Effector memory CD4-positive, alpha-beta T cell (primary cell): ENCODE results near the gene ZNF598.

Source experiments
- DNase-seq, 3 donors: peaks; one replicate each; pipeline ENCODE4 v3.0.0-alpha.2; 2020
- H3K27ac ChIP-seq: 2 replicates; pipeline ENCODE4 v1.7.0; 2013; ENCODE audit warnings: mild to moderate bottlenecking, low read length, moderate library complexity; ENCODE audit not compliant: insufficient read depth, poor library complexity, severe bottlenecking
- H3K27me3 ChIP-seq: replicated peaks from 2 replicates; pipeline ENCODE4 v1.7.0; 2013; ENCODE audit warnings: mild to moderate bottlenecking, low read length; ENCODE audit not compliant: insufficient read depth, control insufficient read depth, poor library complexity, severe bottlenecking
- H3K36me3 ChIP-seq: 2 replicates; pipeline ENCODE4 v1.7.0; 2013; ENCODE audit warnings: mild to moderate bottlenecking, low read length, moderate library complexity; ENCODE audit not compliant: control insufficient read depth, insufficient read depth
- H3K4me1 ChIP-seq: 2 replicates; pipeline ENCODE4 v1.7.0; 2013; ENCODE audit warnings: low read length, mild to moderate bottlenecking; ENCODE audit not compliant: control insufficient read depth, insufficient read depth, poor library complexity, severe bottlenecking
- H3K4me3 ChIP-seq: 2 replicates; pipeline ENCODE4 v1.7.0; 2013; ENCODE audit warnings: low read length, low read depth, mild to moderate bottlenecking; ENCODE audit not compliant: insufficient read depth, poor library complexity, severe bottlenecking
- H3K9me3 ChIP-seq: 2 replicates; pipeline ENCODE4 v1.7.0; 2013; ENCODE audit warnings: mild to moderate bottlenecking, low read length, moderate library complexity; ENCODE audit not compliant: control insufficient read depth

ZNF598 gene

GRCh38 chr16:2027024-2028010, 17.7 kb upstream of the ZNF598 start:
- Histone ChIP-seq H3K27ac (no peak overlapping the region), H3K9me3 (no peaks in the 10 kb centered on the region), H3K4me3 (peak overlapping the region; percentile 50), H3K4me1 (peaks cover 19% of the 10 kb centered on the region), H3K27me3 (peaks cover 2% of the 10 kb centered on the region), H3K36me3 (no peaks in the 10 kb centered on the region)
- no peak for DNase-seq

GRCh38 chr16:2026461-2027023, 16.9 kb upstream of the ZNF598 start, which contains the start of gene NHERF2:
TSS of gene NHERF2 (plus strand) at chr16:2026902. CDS start at chr16:2027006, 104 bp downstream.
- Histone ChIP-seq H3K4me1 (peaks cover 19% of the 10 kb centered on the region), H3K9me3 (no peaks in the 10 kb centered on the region), H3K36me3 (no peaks in the 10 kb centered on the region), H3K4me3 (peak within 1 kb of the TSS; percentile 50), H3K27ac (no peak within 1 kb of the TSS), H3K27me3 (peaks cover 6% of the 10 kb centered on the region)
- no peak for DNase-seq

GRCh38 chr16:2025878-2026460, 16.3 kb upstream of the ZNF598 start:
- no peak for DNase-seq
- Histone ChIP-seq H3K27me3 (peaks cover 7% of the 10 kb centered on the region), H3K9me3 (no peaks in the 10 kb centered on the region), H3K4me1 (peaks cover 19% of the 10 kb centered on the region), H3K36me3 (no peaks in the 10 kb centered on the region), H3K27ac (no peak overlapping the region), H3K4me3 (no peak overlapping the region)

- Histone ChIP-seq H3K27me3 (peaks cover 14% of the 10 kb centered on the region), H3K27ac (no peak overlapping the region), H3K4me1 (peaks cover 24% of the 10 kb centered on the region), H3K36me3 (no peaks in the 10 kb centered on the region), H3K9me3 (no peaks in the 10 kb centered on the region), H3K4me3 (no peak overlapping the region)
- DNase-seq, result no peak
These were observed 15.6 kb upstream of the ZNF598 start for GRCh38 chr16:2025251-2025650.

GRCh38 chr16:2024032-2024420, 14.4 kb upstream of the ZNF598 start:
- Histone ChIP-seq H3K36me3 (no peaks in the 10 kb centered on the region), H3K4me3 (no peak overlapping the region), H3K27ac (no peak overlapping the region), H3K27me3 (peaks cover 20% of the 10 kb centered on the region), H3K4me1 (peaks cover 29% of the 10 kb centered on the region), H3K9me3 (no peaks in the 10 kb centered on the region)
- no peak for DNase-seq

GRCh38 chr16:2023092-2024031, 13.7 kb upstream of the ZNF598 start:
- Histone ChIP-seq H3K4me1 (peaks cover 29% of the 10 kb centered on the region), H3K9me3 (no peaks in the 10 kb centered on the region), H3K27ac (peak overlapping the region; percentile 44), H3K27me3 (peaks cover 20% of the 10 kb centered on the region), H3K4me3 (peak overlapping the region; percentile 40), H3K36me3 (no peaks in the 10 kb centered on the region)
- DNase-seq, result peak; percentile 90 to 94 (median 92)

GRCh38 chr16:2022723-2023091, 13.1 kb upstream of the ZNF598 start:
- peaks cover 20% of the 10 kb centered on the region for H3K27me3 ChIP-seq
- no peak overlapping the region for H3K27ac ChIP-seq
- H3K9me3 ChIP-seq, result no peaks in the 10 kb centered on the region
- H3K4me1 ChIP-seq, result peaks cover 29% of the 10 kb centered on the region
- DNase-seq, result no peak
- H3K36me3 ChIP-seq, result no peaks in the 10 kb centered on the region
- H3K4me3 ChIP-seq, result no peak overlapping the region

GRCh38 chr16:2019921-2020831, 10.6 kb upstream of the ZNF598 start:
- Histone ChIP-seq H3K4me1 (peaks cover 22% of the 10 kb centered on the region), H3K9me3 (no peaks in the 10 kb centered on the region), H3K27me3 (peaks cover 20% of the 10 kb centered on the region), H3K36me3 (no peaks in the 10 kb centered on the region), H3K4me3 (no peak overlapping the region), H3K27ac (no peak overlapping the region)
- DNase-seq, result no peak

- Histone ChIP-seq H3K36me3 (no peaks in the 10 kb centered on the region), H3K27me3 (peaks cover 20% of the 10 kb centered on the region), H3K27ac (no peak within 1 kb of the TSS), H3K4me3 (no peak within 1 kb of the TSS), H3K4me1 (peaks cover 22% of the 10 kb centered on the region), H3K9me3 (no peaks in the 10 kb centered on the region)
- no peak for DNase-seq
These were observed 9.9 kb upstream of the ZNF598 start, which contains the start of gene NPW for GRCh38 chr16:2019518-2019920. TSS of gene NPW (plus strand) at chr16:2019785.
